HG03066 (cell line): ENCODE results near the gene AZGP1.
A peak's percentile ranks its signal among the peaks of the same experiment; 100 is the strongest.
"Not testable (repeated sequence)": the region's sequence is repeated elsewhere in the genome, so short reads cannot be mapped to it uniquely, and the experiment has no call there.

Source experiments
- ATAC-seq: cut with Tn5 transposase; IDR thresholded peaks from one replicate; pipeline ENCODE4 v1.9.1; 2021; ENCODE audit warnings: low read depth; ENCODE audit not compliant: unreplicated experiment

Gene AZGP1

GRCh38 chr7:100000239-100000638 lies 24.4 kb upstream of the AZGP1 start:
- ATAC-seq: no peak

- ATAC-seq: peak; percentile 56
Observed at GRCh38 chr7:99997545-99998137, 21.8 kb upstream of the AZGP1 start.

DNA sequence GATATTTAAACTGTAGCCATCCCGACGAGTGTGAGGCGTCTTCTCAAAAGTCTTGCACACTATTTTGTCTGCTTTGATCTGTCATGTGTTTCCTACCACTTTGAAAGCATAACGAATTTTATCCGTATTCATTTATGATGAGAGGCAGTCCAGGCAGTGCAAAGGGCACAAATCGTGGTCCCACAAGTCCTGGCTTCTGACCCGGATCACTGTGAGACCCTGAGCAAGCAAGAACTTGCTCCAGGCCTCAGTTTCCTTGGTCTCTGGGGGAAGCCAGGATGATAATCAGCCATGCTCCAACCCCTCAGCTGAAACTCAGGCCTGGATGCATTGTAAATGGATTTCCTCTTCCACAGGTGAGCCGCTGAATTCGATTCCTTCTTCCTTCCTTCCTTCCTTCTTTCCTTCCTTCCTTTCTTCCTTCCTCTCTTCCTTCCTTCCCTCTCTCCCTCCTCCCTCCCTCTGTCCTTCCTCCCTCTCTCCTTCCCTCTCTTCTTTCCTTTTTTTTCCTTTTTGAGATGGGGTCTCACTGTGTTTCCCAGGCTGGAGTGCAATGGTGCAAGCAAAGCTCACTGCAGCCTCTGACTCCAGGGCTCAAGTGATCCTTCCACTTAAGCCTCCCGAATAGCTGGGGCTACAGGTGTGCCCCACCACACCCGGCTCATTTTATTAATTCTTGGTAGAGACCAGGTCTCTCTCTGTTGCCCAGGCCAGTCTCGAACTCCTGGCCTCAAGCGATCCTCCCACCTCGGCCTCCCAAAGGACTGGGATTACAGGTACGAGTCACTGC lies 21.1 kb upstream of the AZGP1 start:
- ATAC-seq: no peak

DNA sequence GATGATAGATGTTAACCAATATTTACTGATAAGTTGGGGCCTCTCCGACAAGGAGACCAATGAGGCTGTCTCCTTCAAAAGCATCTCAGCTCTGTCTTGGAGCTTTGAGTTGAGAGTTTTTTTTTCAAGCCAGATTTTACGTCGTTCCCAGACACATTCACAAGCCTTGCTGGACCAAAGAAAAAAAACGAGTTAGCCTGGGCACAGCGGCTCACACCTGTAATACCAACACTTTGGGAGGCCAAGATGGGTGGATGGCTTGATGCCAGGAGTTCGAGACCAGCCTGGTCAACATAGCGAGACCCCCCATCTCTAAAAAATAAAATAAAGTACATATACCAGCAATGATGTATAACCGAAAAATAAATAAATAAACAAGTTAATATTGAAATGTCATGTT lies 19.0 kb upstream of the AZGP1 start:
- no peak for ATAC-seq

- ATAC-seq: no peak
Observed at GRCh38 chr7:99992330-99993038, 16.7 kb upstream of the AZGP1 start.

- ATAC-seq: not testable (repeated sequence)
Observed at GRCh38 chr7:99991543-99991942, 15.7 kb upstream of the AZGP1 start.

DNA sequence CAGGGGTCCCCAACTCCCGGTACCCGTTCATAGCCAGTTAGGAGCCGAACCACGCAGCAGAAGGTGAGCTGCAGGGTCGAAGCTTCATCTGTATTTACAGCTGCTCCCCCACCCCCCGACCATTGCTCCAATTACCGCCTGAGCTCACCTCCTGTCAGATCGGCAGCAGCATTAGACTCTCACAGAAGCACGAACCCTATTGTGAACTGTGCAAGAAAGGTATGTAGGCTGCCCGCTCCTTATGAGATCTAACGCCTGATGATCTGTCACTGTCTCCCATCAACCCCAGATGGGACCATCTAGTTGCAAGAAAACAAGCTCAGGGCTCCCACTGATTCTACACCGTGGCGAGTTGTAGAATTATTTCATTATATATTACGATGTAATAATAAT lies 14.6 kb upstream of the AZGP1 start:
- no peak for ATAC-seq

GRCh38 chr7:99987846-99988245 lies 12.0 kb upstream of the AZGP1 start:
- no peak for ATAC-seq

DNA sequence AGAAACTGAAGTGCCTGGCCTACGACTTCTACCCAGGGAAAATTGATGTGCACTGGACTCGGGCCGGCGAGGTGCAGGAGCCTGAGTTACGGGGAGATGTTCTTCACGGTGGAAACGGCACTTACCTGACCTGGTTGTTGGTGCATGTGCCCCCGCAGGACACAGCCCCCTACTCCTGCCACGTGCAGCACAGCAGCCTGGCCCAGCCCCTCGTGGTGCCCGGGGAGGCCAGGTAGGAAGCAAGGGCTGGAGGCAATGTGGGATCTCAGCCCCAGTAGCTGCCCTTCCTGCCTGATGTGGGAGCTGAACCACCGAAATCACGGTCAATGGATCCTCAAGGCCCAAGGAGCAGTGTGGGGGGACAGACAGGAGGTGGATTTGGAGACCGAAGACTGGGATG lies 11.5 kb upstream of the AZGP1 start:
- ATAC-seq: not testable (repeated sequence)

GRCh38 chr7:99984593-99984992 lies 8.8 kb upstream of the AZGP1 start:
- no peak for ATAC-seq

- not testable (repeated sequence) for ATAC-seq
Observed at GRCh38 chr7:99981066-99981465, 5.2 kb upstream of the AZGP1 start.

GRCh38 chr7:99980448-99980872 lies 4.6 kb upstream of the AZGP1 start:
- ATAC-seq: not testable (repeated sequence)

GRCh38 chr7:99979814-99980225 lies 4.0 kb upstream of the AZGP1 start:
- not testable (repeated sequence) for ATAC-seq

DNA sequence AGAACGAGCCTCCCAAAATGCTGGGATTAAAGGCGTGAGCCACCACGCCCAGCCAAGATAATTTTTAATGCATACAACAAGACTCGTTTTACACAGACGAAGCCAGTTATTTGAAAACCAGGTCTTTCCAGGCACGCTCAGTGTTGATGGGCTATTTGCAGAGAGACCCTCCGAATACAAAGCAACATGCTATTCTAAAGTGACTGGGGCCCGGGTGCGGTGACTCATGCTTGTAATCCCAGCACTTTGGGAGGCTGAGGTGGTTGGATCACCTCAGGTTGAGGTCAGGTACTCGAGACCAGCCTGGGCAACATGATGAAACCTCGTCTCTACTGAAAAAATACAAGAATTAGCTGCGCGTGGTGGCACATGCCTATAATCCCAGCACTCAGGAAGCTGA lies 795 bp upstream of the AZGP1 start:
- no peak for ATAC-seq

GRCh38 chr7:99974681-99975080 lies 1.1 kb downstream of the AZGP1 start:
- no peak for ATAC-seq

- not testable (repeated sequence) for ATAC-seq
Observed at GRCh38 chr7:99973817-99974216, 2.0 kb downstream of the AZGP1 start.

DNA sequence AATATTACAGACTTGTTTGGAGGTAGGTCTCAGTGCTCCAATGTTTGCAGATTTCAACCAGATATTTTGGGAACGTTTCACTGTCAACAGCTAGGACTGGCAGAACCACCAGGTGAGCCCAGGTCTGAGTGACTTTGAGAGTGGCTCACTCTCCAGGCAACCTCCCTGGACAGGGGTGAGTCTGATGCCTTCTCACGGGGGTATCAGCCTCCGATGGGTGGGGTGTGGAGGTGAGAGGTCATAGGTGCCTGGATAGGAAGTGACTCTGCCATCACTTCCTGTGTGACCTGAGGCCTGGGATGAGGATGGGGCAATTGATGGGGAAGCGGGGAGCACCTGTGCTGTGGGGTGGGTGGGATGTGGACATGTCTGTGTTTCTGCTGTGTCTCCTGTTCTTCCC lies 4.6 kb downstream of the AZGP1 start:
- ATAC-seq: no peak

DNA sequence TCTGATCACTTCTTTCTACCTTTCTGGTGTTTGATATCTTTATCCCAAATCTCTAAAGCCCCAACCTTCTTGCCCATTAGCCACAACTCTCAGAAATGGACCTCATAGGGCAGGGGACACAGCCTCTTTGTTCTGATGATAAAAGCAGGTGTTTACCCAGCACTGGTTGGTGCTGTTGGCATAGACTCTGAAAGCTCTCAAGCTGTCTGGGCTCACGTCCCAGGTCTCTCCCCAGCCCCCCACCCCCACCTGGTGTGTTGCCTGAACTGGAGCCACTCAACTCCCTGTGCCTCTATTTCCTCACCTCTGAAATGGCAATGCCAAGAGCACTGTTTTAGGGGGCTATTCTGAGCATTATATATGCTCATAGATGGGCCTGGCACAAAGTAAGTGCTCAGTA lies 6.0 kb downstream of the AZGP1 start:
- ATAC-seq: not testable (repeated sequence)

DNA sequence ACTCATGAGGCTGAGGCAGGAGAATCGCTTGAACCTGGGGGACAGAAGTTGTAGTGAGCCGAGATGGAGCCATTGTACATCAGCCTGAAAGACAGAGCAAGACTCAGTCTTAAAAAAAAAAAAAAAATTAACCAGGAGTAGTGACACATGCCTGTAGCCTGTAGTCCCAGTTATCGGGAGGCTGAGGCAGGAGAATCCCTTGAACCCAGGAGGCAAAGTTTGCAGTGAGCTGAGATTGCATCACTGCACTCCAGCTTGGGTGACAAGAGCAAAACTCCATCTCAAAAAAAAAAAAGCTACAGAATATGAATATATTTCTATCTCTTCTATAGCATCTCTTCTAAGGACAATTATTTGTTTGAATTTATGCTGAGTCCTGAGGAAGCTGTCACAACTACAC lies 6.5 kb downstream of the AZGP1 start:
- no peak for ATAC-seq

DNA sequence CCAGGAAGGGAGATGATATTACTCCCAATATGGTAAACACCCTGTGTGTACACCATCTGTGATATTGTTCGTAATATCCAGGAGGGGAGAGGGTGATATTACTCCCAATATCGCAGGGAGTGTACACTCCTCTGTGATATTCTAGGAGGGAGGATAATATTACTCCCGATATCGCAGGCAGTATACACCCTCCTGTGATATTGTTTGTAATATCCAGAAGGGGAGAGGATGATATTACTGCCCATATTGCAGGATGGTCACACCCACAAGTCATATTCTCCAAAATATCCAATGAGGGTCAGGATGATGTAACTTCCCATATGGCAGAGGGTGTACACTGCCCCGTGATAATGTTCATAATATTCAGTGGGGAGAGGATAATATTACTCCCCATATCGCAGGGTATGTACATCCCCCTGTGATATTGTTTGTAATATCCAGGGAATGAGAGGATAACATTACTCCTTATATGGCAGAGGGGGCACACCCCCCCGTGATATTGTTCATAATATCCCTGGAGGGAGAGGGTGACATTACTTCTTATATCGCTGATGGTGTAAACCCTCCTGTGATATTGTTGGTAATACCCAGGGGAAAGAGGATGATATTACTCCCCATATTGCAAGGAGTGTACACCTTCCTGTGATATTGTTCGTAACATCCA lies 17.1 kb downstream of the AZGP1 start:
- no peak for ATAC-seq

- no peak for ATAC-seq
Observed at GRCh38 chr7:99955247-99955646, 20.6 kb downstream of the AZGP1 start.
